K562 (cell line): Measurements from ENCODE around the gene TEX14. TPM values are rescaled to one million over a fixed set of nuclear protein-coding genes. Genes with fewer than 3 reads are reported as not detected.

Experiments
- ATAC-seq: fragments of 200-7000 bp; cut with Tn5 transposase; 3 replicates; pipeline ENCODE4 v1.9.1; 2020; ENCODE audit warnings: moderate library complexity
- BruUV-seq: library from RNA; stranded (reverse); fragments of 400-500 nt; replicated peaks from 2 replicates; lab custom pipeline; 2021; lab: Mats Ljungman, UMichigan
- CTCF ChIA-PET: fragments of 300-600 bp; formaldehyde crosslinking; extraction: SDS; loops from one replicate; lab custom pipeline; 2021; ENCODE audit warnings: low intra/inter-chr PET ratio; lab: Yijun Ruan, JAX
- POLR2A ChIA-PET: fragments of 300-600, 350-650 bp; sonication (Branson Sonifier 250); formaldehyde crosslinking; extraction: SDS; loops from one replicate; lab custom pipeline; 2021; ENCODE audit warnings: antibody characterized with exemption, inconsistent platforms; lab: Yijun Ruan, JAX
- DNase-seq, 4 experiments: peaks; one replicate each; pipeline versions ENCODE4 v3.0.0 to v3.0.0-alpha.2; 2011 to 2018; ENCODE audit warnings: low spot score in 3 of 4, mixed read lengths in 3 of 4; ENCODE audit errors: extremely low read depth in 1 of 4
- FAIRE-seq: peaks from 2 replicates; lab custom pipeline; 2011; peaks lifted over from hg19 to GRCh38; lab: Jason Lieb, UNC
- H2AFZ ChIP-seq: 2 replicates; pipeline ENCODE4 v1.6.0; 2011; ENCODE audit warnings: low read depth, low read length, control low read depth, inconsistent platforms
- H3K27ac ChIP-seq: fragments of 200-600 bp; 3 replicates; pipeline ENCODE4 v1.8.0; 2011; ENCODE audit warnings: low read depth, mild to moderate bottlenecking, control low read depth, inconsistent platforms, low read length, moderate library complexity, mixed read lengths; ENCODE audit errors: extremely low read depth
- H3K27me3 ChIP-seq, 2 experiments: fragments of 300-600 bp in 1 of 2; 2 replicates in 1 of 2; 3 replicates in 1 of 2; pipeline versions ENCODE4 v1.6.0 to v1.8.0; 2011; ENCODE audit warnings: inconsistent platforms in 2 of 2, low read length in 2 of 2, mild to moderate bottlenecking in 1 of 2, mixed read lengths in 1 of 2, moderate library complexity in 1 of 2; ENCODE audit not compliant: control insufficient read depth in 2 of 2, insufficient read depth in 2 of 2
- H3K36me3 ChIP-seq: fragments of 300-600 bp; 3 replicates; pipeline ENCODE4 v1.8.0; 2011; ENCODE audit warnings: mild to moderate bottlenecking, low read length, inconsistent platforms; ENCODE audit not compliant: control insufficient read depth, insufficient read depth
- H3K4me1 ChIP-seq, 2 experiments: fragments of 200-600 bp in 1 of 2; replicated peaks in 1 of 2; 2 replicates in 1 of 2; 3 replicates in 1 of 2; pipeline versions ENCODE4 v1.5.1 to v1.8.0; 2011; ENCODE audit warnings: inconsistent platforms in 2 of 2, low read length in 2 of 2, mild to moderate bottlenecking in 1 of 2, mixed read lengths in 1 of 2, moderate library complexity in 1 of 2; ENCODE audit not compliant: control insufficient read depth in 2 of 2, insufficient read depth in 2 of 2
- H3K4me2 ChIP-seq: 2 replicates; pipeline ENCODE4 v1.6.1; 2011; ENCODE audit warnings: low read length, control low read depth, inconsistent platforms, mixed read lengths; ENCODE audit not compliant: insufficient read depth
- H3K4me3 ChIP-seq: fragments of 200-600 bp; sonication (generic), shearing (Covaris generic); 2 replicates; pipeline ENCODE4 v1.5.1; 2016; ENCODE audit warnings: control low read depth, inconsistent platforms
- H3K79me2 ChIP-seq: fragments of 200-600 bp; 3 replicates; pipeline ENCODE4 v1.8.0; 2011; ENCODE audit warnings: low read length, inconsistent platforms; ENCODE audit not compliant: control insufficient read depth, insufficient read depth
- H3K9ac ChIP-seq, 2 experiments: 2 replicates each; pipeline versions ENCODE4 v1.6.0 to v1.6.1; 2011; ENCODE audit warnings: low read depth in 2 of 2, low read length in 2 of 2, control low read depth in 1 of 2, inconsistent platforms in 1 of 2, mild to moderate bottlenecking in 1 of 2, mixed read lengths in 1 of 2; ENCODE audit not compliant: insufficient read depth in 1 of 2
- H3K9me1 ChIP-seq: one replicate; pipeline ENCODE4 v1.6.0; 2011; ENCODE audit warnings: inconsistent platforms, mild to moderate bottlenecking, low read length, moderate library complexity; ENCODE audit not compliant: control insufficient read depth, insufficient read depth
- H3K9me3 ChIP-seq: replicated peaks from 2 replicates; pipeline ENCODE4 v1.5.1; 2011; ENCODE audit warnings: low read depth, low read length, inconsistent platforms; ENCODE audit not compliant: control insufficient read depth, insufficient read depth
- H4K20me1 ChIP-seq: replicated peaks from 2 replicates; pipeline ENCODE4 v1.6.1; 2011; ENCODE audit warnings: low read length, inconsistent platforms, mixed read lengths; ENCODE audit not compliant: control insufficient read depth, insufficient read depth
- DNMT1 ChIP-seq: fragments of 450-650 bp; IDR thresholded peaks from 2 replicates; pipeline ENCODE4 v1.6.1; 2016; ENCODE audit warnings: antibody characterized with exemption, mild to moderate bottlenecking
- ELF4 ChIP-seq: fragments of 450-650 bp; formaldehyde crosslinking; IDR thresholded peaks from 2 replicates; pipeline ENCODE4 v1.4.0; 2022; ENCODE audit warnings: missing genetic modification characterization
- HOXB6 ChIP-seq: fragments of 250-450 bp; sonication (Bioruptor Pico); IDR thresholded peaks from 2 replicates; pipeline ENCODE4 v1.5.1; 2022; ENCODE audit warnings: mild to moderate bottlenecking, borderline replicate concordance
- KLF10 ChIP-seq: fragments of 250-450 bp; sonication (Bioruptor Pico); IDR thresholded peaks from 2 replicates; pipeline ENCODE4 v1.6.1; 2021; ENCODE audit warnings: matching md5 sums
- NCOA4 ChIP-seq: fragments of 450-650 bp; IDR thresholded peaks from 2 replicates; pipeline ENCODE4 v1.6.1; 2018; ENCODE audit warnings: mild to moderate bottlenecking; ENCODE audit not compliant: partially characterized antibody
- TAF7 ChIP-seq: fragments of 450-650 bp; IDR thresholded peaks from 2 replicates; pipeline ENCODE4 v1.6.1; 2016; ENCODE audit warnings: missing genetic modification characterization, missing compliant biosample characterization
- WHSC1 ChIP-seq: IDR thresholded peaks from one replicate; pipeline ENCODE4 v1.6.1; 2012; ENCODE audit warnings: low read length, control low read depth, inconsistent platforms
- WGBS: fragments of 100-300 bp; shearing (Covaris generic); methylation state at CpG from one replicate; pipeline ENCODE4 v1.1.6; 2016; ENCODE audit warnings: low coverage, mixed read lengths; ENCODE audit not compliant: insufficient coverage; ENCODE audit errors: missing lambda C conversion rate; 5-methylcytosine and 5-hydroxymethylcytosine counted together
- in situ Hi-C: fragments of 300-500 bp; cut with MboI; formaldehyde crosslinking; loops from 4 replicates; pipeline ENCODE4 v1.15.0; 2018; ENCODE audit warnings: inconsistent platforms, mixed read lengths
- intact Hi-C: fragments of 100-400 bp; cut with micrococcal nuclease; formaldehyde crosslinking; loops from 2 replicates; pipeline ENCODE4 v1.14.2; 2022
- polyA plus RNA-seq, 8 experiments: library from polyadenylated mRNA; depleted of rRNA in 4 of 8; stranded (reverse) in 5 of 8; unstranded in 3 of 8; fragments of >200 nt; fragmentation: Nextera tagmentation in 2 of 8; fragmentation: Illumina TruSeq in 1 of 8; extraction: Ambion mirVana in 2 of 8; extraction: Trizol in 1 of 8; gene quantifications; 2 replicates each; pipeline versions ENCODE4 v1.2.1 to v1.2.3, GENCODE V29; 2011 to 2014; ENCODE audit warnings: inconsistent platforms in 1 of 8, missing spikeins in 1 of 8
- total RNA-seq, 7 experiments: library from RNA; depleted of rRNA in 6 of 7; stranded (reverse); fragments of >200 nt in 6 of 7; fragmentation: Illumina TruSeq in 2 of 7; extraction: Trizol in 2 of 7; gene quantifications; 2 replicates each; pipeline versions ENCODE4 v1.2.1 to v1.2.3, GENCODE V29; 2011 to 2021; ENCODE audit warnings: low replicate concordance in 1 of 7
- TF ChIP-seq, protein P1 (sequence below): IDR thresholded peaks from 2 replicates; pipeline ENCODE4 v1.6.1; 2011; ENCODE audit not compliant: insufficient read length; ENCODE audit errors: extremely low read depth
- TF ChIP-seq, protein P2 (sequence below): fragments of 250-450 bp; sonication (Bioruptor Pico); IDR thresholded peaks from 2 replicates; pipeline ENCODE4 v1.8.0; 2022; ENCODE audit warnings: moderate library complexity, mild to moderate bottlenecking, inconsistent platforms
- TF ChIP-seq, protein P3 (sequence below): fragments of 450-650 bp; formaldehyde crosslinking; IDR thresholded peaks from 2 replicates; pipeline ENCODE4 v1.4.0; 2022; ENCODE audit warnings: mild to moderate bottlenecking, moderate library complexity
- TF ChIP-seq, protein P4 (sequence below): fragments of 250-450 bp; sonication (Bioruptor Pico); IDR thresholded peaks from 2 replicates; pipeline ENCODE4 v1.5.1; 2021; ENCODE audit warnings: mild to moderate bottlenecking
- TF ChIP-seq, protein P5 (sequence below): sonication (generic); formaldehyde crosslinking; IDR thresholded peaks from 2 replicates; pipeline ENCODE4 v1.8.1; 2023; ENCODE audit warnings: mild to moderate bottlenecking, missing genetic modification reagents
- TF ChIP-seq, protein P6 (sequence below): fragments of 250-450 bp; sonication (Bioruptor Pico); IDR thresholded peaks from 2 replicates; pipeline ENCODE4 v1.8.0; 2022; ENCODE audit warnings: inconsistent platforms
- TF ChIP-seq, protein P7 (sequence below): sonication (generic); formaldehyde crosslinking; IDR thresholded peaks from 2 replicates; pipeline ENCODE4 v1.8.0; 2022; ENCODE audit warnings: mild to moderate bottlenecking, missing genetic modification reagents

TEX14 gene
- total and polyA plus RNA-seq, 9 of the 15 experiments (the other 6 are each of a cell fraction or from before 2014, with no cell fraction given) = 0.05 to 0.12 (median 0.09) TPM; not detected in 1

DNA sequence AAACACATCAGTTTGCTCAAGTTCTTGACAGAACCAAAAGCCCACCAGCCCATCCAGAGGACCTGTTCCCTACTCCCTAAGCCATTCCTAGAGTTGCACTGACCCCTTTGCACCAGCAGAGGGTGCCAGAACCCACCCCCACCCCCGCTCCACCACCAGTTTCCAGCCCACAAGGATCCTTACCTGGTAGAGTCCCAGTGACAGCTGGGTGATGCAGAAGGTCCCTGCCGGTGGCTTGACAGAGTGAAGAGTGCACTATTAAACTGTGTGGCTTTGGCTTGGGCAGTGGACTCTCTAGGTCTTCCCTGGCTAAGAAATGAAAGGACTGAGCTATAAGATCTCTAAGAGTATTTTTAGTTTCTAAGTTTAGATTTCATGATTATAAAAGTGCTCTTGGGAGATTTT is 104.1 kb downstream of the TEX14 start:
- POLR2A ChIA-PET = interaction anchor here (1.1 to 2.6 kb wide), 4 partner anchors 9 to 71 kb away, joined by 4 to 8 read pairs (median 6); no protein-coding TSS in a partner anchor
- no peak overlapping the region for H3K4me3 ChIP-seq
- intact Hi-C loops (loop anchor here (1.0 to 10.0 kb wide), 5 partner anchors 44 to 418 kb away; no protein-coding TSS in a partner anchor), in situ Hi-C loops (loop anchor here (10.0 kb wide), 1 partner anchor 417 kb away; no protein-coding TSS in a partner anchor)
- no TSS peak for BruUV-seq
- no peaks in the 10 kb centered on the region for H3K9me1 ChIP-seq
- H4K20me1 ChIP-seq = no peaks in the 10 kb centered on the region
- H3K36me3 ChIP-seq = no peaks in the 10 kb centered on the region
- H3K4me2 ChIP-seq = no peak overlapping the region
- peak; percentile 90 for FAIRE-seq
- H3K9me3 ChIP-seq = no peaks in the 10 kb centered on the region
- H3K27ac ChIP-seq = no peak overlapping the region
- CTCF ChIA-PET = interaction anchor here (0.6 to 1.7 kb wide), 3 partner anchors 10 to 417 kb away, joined by 3 to 20 read pairs (median 3); no protein-coding TSS in a partner anchor
- 0% methylated on average over 2 of the region's 2 CpGs for WGBS
- H3K79me2 ChIP-seq = no peaks in the 10 kb centered on the region
- no peak overlapping the region for H2AFZ ChIP-seq
- DNase-seq = peak; percentile 73 to 90 (median 84)
- H3K27me3 ChIP-seq = peaks cover 5 to 11% of the 10 kb centered on the region in 2 experiments; a peak in 3 of 5 replicates
- ATAC-seq = peak; percentile 94
- H3K4me1 ChIP-seq = no peaks in the 10 kb centered on the region
- no peak overlapping the region for H3K9ac ChIP-seq
- TF ChIP-seq KLF10 (CRISPR knock-in tag) (no peak), HOXB6 (CRISPR knock-in tag) (no peak), TAF7 (tag) (no peak), DNMT1 (no peak), NCOA4 (no peak), WHSC1 (no peak), ELF4 (no peak)
- TF ChIP-seq, protein P1, sequence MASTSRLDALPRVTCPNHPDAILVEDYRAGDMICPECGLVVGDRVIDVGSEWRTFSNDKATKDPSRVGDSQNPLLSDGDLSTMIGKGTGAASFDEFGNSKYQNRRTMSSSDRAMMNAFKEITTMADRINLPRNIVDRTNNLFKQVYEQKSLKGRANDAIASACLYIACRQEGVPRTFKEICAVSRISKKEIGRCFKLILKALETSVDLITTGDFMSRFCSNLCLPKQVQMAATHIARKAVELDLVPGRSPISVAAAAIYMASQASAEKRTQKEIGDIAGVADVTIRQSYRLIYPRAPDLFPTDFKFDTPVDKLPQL = no peak
- TF ChIP-seq, protein P2, sequence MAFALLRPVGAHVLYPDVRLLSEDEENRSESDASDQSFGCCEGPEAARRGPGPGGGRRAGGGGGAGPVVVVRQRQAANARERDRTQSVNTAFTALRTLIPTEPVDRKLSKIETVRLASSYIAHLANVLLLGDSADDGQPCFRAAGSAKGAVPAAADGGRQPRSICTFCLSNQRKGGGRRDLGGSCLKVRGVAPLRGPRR (CRISPR knock-in tag) = no peak
- TF ChIP-seq, protein P3, sequence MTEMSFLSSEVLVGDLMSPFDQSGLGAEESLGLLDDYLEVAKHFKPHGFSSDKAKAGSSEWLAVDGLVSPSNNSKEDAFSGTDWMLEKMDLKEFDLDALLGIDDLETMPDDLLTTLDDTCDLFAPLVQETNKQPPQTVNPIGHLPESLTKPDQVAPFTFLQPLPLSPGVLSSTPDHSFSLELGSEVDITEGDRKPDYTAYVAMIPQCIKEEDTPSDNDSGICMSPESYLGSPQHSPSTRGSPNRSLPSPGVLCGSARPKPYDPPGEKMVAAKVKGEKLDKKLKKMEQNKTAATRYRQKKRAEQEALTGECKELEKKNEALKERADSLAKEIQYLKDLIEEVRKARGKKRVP = no peak
- TF ChIP-seq, protein P4, sequence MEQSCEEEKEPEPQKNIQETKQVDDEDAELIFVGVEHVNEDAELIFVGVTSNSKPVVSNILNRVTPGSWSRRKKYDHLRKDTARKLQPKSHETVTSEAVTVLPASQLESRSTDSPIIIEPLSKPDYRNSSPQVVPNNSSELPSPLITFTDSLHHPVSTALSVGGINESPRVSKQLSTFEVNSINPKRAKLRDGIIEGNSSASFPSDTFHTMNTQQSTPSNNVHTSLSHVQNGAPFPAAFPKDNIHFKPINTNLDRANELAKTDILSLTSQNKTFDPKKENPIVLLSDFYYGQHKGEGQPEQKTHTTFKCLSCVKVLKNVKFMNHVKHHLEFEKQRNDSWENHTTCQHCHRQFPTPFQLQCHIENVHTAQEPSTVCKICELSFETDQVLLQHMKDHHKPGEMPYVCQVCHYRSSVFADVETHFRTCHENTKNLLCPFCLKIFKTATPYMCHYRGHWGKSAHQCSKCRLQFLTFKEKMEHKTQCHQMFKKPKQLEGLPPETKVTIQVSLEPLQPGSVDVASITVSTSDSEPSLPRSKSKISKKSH (CRISPR knock-in tag) = no peak
- TF ChIP-seq, protein P5, sequence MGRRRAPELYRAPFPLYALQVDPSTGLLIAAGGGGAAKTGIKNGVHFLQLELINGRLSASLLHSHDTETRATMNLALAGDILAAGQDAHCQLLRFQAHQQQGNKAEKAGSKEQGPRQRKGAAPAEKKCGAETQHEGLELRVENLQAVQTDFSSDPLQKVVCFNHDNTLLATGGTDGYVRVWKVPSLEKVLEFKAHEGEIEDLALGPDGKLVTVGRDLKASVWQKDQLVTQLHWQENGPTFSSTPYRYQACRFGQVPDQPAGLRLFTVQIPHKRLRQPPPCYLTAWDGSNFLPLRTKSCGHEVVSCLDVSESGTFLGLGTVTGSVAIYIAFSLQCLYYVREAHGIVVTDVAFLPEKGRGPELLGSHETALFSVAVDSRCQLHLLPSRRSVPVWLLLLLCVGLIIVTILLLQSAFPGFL (CRISPR knock-in tag) = no peak
- TF ChIP-seq, protein P6, sequence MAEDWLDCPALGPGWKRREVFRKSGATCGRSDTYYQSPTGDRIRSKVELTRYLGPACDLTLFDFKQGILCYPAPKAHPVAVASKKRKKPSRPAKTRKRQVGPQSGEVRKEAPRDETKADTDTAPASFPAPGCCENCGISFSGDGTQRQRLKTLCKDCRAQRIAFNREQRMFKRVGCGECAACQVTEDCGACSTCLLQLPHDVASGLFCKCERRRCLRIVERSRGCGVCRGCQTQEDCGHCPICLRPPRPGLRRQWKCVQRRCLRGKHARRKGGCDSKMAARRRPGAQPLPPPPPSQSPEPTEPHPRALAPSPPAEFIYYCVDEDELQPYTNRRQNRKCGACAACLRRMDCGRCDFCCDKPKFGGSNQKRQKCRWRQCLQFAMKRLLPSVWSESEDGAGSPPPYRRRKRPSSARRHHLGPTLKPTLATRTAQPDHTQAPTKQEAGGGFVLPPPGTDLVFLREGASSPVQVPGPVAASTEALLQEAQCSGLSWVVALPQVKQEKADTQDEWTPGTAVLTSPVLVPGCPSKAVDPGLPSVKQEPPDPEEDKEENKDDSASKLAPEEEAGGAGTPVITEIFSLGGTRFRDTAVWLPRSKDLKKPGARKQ (CRISPR knock-in tag) = no peak
- TF ChIP-seq, protein P7, sequence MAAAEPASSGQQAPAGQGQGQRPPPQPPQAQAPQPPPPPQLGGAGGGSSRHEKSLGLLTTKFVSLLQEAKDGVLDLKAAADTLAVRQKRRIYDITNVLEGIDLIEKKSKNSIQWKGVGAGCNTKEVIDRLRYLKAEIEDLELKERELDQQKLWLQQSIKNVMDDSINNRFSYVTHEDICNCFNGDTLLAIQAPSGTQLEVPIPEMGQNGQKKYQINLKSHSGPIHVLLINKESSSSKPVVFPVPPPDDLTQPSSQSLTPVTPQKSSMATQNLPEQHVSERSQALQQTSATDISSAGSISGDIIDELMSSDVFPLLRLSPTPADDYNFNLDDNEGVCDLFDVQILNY (CRISPR knock-in tag) = no peak
